HFF-Myc (cell line): ENCODE data around the gene MAP9.

Source experiments
- DNase-seq: peaks from one replicate; pipeline ENCODE4 v3.0.0-alpha.2; 2011; ENCODE audit warnings: low read depth; ENCODE audit errors: extremely low read depth
- H3K4me3 ChIP-seq: replicated peaks from 2 replicates; pipeline ENCODE4 v1.5.1; 2011; ENCODE audit warnings: low read depth, mild to moderate bottlenecking, control low read depth, low read length
- CTCF ChIP-seq: IDR thresholded peaks from 2 replicates; pipeline ENCODE4 v1.5.1; 2012; ENCODE audit warnings: mild to moderate bottlenecking, low read depth, low read length, control low read depth; ENCODE audit errors: missing control alignments

The MAP9 gene

GRCh38 chr4:155299103-155299502 lies 77.7 kb downstream of the MAP9 start:
- DNase-seq, result no peak

More at GRCh38 chr4:155299103-155299502, 77.7 kb downstream of the MAP9 start:
- TF ChIP-seq CTCF, result no peak
- no peak overlapping the region for H3K4me3 ChIP-seq
